Measurements from ENCODE around the gene LMX1B. TPM values are rescaled to one million over a fixed set of nuclear protein-coding genes. Genes with fewer than 3 reads are reported as not detected.

Gene LMX1B
- total RNA-seq, 2 experiments from 2014 or later, result not detected

DNA sequence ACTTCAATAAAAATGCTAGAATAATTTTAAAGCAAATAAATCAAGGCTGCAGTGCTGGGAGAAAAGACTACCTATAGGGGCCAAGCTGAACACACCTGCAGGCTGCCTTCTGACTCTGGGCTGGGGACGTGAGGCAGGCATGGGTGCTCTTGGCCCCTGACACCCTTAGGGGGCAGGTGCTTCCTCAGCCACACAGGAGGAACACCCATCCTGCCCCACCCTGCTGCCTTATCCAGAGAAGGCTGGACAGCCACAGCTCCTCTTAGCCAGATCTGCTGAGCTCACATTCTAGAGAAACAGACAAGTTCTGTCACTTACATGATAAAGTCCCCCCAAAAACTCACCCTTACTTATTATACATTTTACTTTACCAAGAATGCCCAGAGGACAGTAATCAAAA, 6.6 kb upstream of the LMX1B start:
- POLR2A ChIA-PET, result no interaction called here
- Mint-ChIP-seq H3K27ac (no peak overlapping the region), H3K9me3 (ENCODE audit: insufficient read depth) (no peaks in the 10 kb centered on the region), H3K27me3 (ENCODE audit: low read depth) (peaks cover 53% of the 10 kb centered on the region), H3K4me3 (no peak overlapping the region), H3K4me1 (ENCODE audit: low read depth) (peaks cover 9% of the 10 kb centered on the region), H3K36me3 (ENCODE audit: low read depth) (peaks cover 2% of the 10 kb centered on the region)
- CTCF ChIA-PET, result no interaction called here
- DNase-seq (no peak), ATAC-seq (no peak)

DNA sequence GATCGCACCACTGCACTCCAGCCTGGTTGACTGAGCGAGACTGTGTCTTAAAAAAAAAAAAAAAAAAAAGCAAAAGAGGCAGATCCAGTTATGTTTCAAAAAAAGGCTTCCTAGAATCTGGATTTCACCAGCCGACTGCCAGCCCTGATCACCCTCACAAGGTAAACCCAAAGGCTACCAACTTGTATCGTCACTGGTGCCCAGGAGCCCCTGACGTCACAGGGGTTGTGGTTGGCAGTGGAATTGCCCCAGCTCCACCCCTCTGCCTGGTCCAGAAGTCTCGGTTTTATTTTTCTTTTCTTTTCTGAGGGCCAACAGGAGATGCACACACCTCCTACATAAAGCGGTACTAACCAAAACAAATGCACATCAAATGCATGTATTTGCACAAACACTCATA, 6.0 kb upstream of the LMX1B start:
- CTCF ChIA-PET, result interaction anchor here (2.3 kb wide), 1 partner anchor 99 kb away, joined by 8 read pairs; no protein-coding TSS in a partner anchor
- Mint-ChIP-seq H3K4me3 (no peak overlapping the region), H3K4me1 (ENCODE audit: low read depth) (peaks cover 11% of the 10 kb centered on the region), H3K27ac (no peak overlapping the region), H3K9me3 (ENCODE audit: insufficient read depth) (no peaks in the 10 kb centered on the region), H3K27me3 (ENCODE audit: low read depth) (peaks cover 55% of the 10 kb centered on the region), H3K36me3 (ENCODE audit: low read depth) (peaks cover 3% of the 10 kb centered on the region)
- ATAC-seq (no peak), DNase-seq (no peak)
- POLR2A ChIA-PET, result no interaction called here

DNA sequence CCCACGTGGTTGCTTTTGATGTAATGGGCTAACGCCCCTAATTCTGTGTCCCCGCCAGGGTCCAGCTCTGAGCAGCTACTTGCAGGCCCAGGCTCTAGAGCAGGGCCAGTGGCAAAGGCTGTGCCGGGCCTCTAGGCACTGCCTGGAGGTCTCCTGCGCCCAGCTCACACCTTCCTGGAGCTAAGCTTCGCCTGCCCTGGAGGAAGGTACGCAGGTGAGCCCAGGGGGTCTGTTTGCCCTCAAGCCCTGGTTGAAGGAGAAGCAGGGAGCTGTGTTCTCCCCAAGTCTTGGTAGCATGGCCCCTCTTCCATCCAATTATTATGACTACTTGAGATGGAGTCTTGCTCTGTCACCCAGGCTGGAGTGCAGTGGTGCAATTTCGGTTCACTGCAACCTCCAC, 5.2 kb upstream of the LMX1B start:
- Mint-ChIP-seq H3K9me3 (ENCODE audit: insufficient read depth) (no peaks in the 10 kb centered on the region), H3K27ac (no peak overlapping the region), H3K4me3 (no peak overlapping the region), H3K27me3 (ENCODE audit: low read depth) (peaks cover 58% of the 10 kb centered on the region), H3K36me3 (ENCODE audit: low read depth) (peaks cover 3% of the 10 kb centered on the region), H3K4me1 (ENCODE audit: low read depth) (peaks cover 14% of the 10 kb centered on the region)
- ChIA-PET CTCF (interaction anchor here (2.3 kb wide), 1 partner anchor 98 kb away, joined by 8 read pairs; no protein-coding TSS in a partner anchor), POLR2A (no interaction called here)
- ATAC-seq (no peak), DNase-seq (no peak)

DNA sequence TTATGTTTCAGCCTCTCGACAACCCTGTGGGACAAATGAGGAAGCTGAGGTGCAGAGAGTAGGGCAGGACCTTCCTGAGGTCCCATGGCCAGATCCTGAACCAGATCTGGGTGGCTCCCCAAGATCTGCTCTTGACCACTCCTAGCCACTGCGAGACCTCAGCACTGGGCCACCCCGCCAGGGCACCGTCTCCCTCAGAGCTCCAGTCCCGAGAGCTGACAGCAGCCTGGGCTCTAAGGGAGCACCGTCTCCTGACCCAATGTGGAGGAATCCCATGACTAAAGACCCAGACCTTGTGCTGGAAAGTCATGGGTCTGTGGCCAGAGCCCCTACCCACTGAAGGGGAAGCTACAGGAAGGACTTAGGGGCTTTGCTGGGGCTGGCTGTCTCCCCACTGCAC, 4.5 kb upstream of the LMX1B start:
- Mint-ChIP-seq H3K27me3 (ENCODE audit: low read depth) (peaks cover 54% of the 10 kb centered on the region), H3K27ac (no peak overlapping the region), H3K9me3 (ENCODE audit: insufficient read depth) (no peaks in the 10 kb centered on the region), H3K4me3 (no peak overlapping the region), H3K36me3 (ENCODE audit: low read depth) (peaks cover 3% of the 10 kb centered on the region), H3K4me1 (ENCODE audit: low read depth) (peaks cover 14% of the 10 kb centered on the region)
- POLR2A ChIA-PET, result interaction anchor here (0.6 kb wide), 1 partner anchor 118 kb away, joined by 5 read pairs; no protein-coding TSS in a partner anchor
- CTCF ChIA-PET, result interaction anchor here (2.3 kb wide), 1 partner anchor 97 kb away, joined by 8 read pairs; no protein-coding TSS in a partner anchor
- ATAC-seq, result no peak
- no peak for DNase-seq

DNA sequence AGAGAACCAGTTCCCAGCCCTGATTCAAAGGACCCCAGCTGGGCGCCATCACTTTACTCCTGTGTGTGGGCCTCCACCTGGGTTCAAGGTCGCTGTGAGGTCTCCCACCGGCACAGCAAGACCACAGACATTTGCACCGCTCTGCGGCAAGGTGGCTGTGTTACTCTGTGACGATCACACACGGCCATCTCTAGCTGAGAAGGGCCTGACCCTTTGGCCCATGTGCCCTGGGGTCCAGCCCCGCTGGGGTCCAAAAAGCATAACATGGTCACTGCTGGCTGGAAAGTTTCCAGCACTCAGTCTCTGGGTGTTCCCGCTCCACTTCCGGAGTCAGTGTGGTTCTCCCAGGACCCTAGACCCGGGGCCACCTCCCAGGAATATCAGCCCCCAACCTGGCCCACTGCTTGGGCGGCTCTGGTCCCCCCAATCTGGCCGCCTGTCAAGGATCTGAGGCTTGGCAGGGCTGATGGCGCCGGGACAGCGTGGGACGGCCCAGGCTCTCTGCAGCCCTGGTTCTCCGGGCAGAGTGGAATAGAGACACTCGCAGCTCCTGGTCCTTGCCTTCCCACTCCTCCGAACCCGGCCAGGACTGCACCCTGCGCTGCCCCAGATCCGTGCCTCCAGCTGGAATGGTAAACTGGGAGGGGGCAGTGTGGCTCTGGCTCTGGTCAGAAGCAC, 3.9 kb upstream of the LMX1B start:
- ChIA-PET POLR2A (no interaction called here), CTCF (interaction anchor here (2.3 kb wide), 1 partner anchor 97 kb away, joined by 8 read pairs; no protein-coding TSS in a partner anchor)
- Mint-ChIP-seq H3K36me3 (ENCODE audit: low read depth) (peaks cover 7% of the 10 kb centered on the region), H3K9me3 (ENCODE audit: insufficient read depth) (no peaks in the 10 kb centered on the region), H3K27ac (no peak overlapping the region), H3K4me1 (ENCODE audit: low read depth) (peaks cover 19% of the 10 kb centered on the region), H3K4me3 (no peak overlapping the region), H3K27me3 (ENCODE audit: low read depth) (peaks cover 60% of the 10 kb centered on the region)
- no peak for ATAC-seq
- no peak for DNase-seq

DNA sequence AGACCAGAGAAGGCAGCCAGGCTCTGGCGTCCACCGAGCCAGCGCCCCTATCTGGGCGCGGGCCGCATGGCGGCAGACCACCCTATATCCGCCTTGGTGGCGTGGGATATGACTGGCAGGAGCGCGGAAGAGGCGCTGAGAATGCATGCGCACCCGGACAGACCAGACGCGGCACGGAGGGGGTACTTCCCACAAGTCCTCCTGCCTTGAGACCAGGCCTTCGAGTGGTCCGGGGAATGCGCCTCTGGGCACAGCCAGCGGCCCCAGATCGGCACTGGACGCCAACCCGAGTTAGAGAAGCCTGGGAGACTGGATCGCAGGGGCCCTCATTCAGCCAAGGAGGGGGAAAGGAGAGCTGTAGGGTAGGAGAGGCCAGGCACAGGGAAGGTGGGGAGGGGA, 2.5 kb upstream of the LMX1B start:
- no peak for ATAC-seq
- Mint-ChIP-seq H3K27ac (no peak overlapping the region), H3K36me3 (ENCODE audit: low read depth) (peaks cover 7% of the 10 kb centered on the region), H3K4me3 (no peak overlapping the region), H3K27me3 (ENCODE audit: low read depth) (peaks cover 68% of the 10 kb centered on the region), H3K9me3 (ENCODE audit: insufficient read depth) (no peaks in the 10 kb centered on the region), H3K4me1 (ENCODE audit: low read depth) (peaks cover 20% of the 10 kb centered on the region)
- ChIA-PET CTCF (interaction anchor here (1.0 to 2.3 kb wide), 3 partner anchors 79 to 171 kb away, joined by 3 to 8 read pairs (median 5); no protein-coding TSS in a partner anchor), POLR2A (interaction anchor here (0.7 kb wide), 1 partner anchor 176 kb away, joined by 3 read pairs; no protein-coding TSS in a partner anchor)
- no peak for DNase-seq

DNA sequence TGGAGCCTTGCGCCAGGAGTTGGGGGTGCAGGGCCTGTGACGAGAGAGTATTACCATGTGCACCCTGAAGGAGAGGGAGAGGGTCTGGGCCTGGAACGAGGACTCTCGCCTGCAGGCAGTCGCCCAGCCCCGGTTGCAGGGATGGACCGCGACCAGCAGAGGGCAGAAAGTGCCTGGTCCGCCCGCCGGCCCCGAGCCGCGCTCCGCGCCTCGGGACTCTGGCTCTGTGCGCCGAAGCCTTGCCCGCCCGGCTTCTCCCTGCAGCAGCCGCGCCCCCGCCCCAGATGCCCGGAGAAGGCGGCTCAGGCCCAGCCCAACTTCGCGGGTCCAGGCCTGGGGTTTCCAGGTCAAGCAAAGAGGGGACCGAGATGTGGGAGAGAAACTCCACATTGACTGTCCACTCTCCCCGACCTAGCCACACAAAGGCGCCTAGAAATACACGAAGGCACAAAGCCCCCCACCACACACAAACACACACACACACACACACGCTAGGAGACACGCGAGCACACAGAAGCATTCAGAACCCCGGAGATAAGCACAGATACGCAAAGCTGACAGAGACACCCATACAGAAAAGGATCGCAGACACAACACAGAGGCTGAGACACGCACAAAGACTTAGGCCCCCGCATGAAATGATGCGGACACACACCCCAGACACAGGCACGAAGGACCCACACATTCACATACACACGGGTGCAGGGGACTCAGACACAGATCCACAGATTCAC, 2.0 kb upstream of the LMX1B start:
- CTCF ChIA-PET, result interaction anchor here (0.8 to 2.3 kb wide), 4 partner anchors 78 to 170 kb away, joined by 3 to 8 read pairs (median 4); no protein-coding TSS in a partner anchor
- no peak overlapping the region for H3K4me3 Mint-ChIP-seq
- no peak overlapping the region for H3K27ac Mint-ChIP-seq
- POLR2A ChIA-PET, result interaction anchor here (0.7 kb wide), 1 partner anchor 175 kb away, joined by 3 read pairs; no protein-coding TSS in a partner anchor
- H3K9me3 Mint-ChIP-seq (ENCODE audit: insufficient read depth), result no peaks in the 10 kb centered on the region
- H3K27me3 Mint-ChIP-seq (ENCODE audit: low read depth), result peaks cover 67% of the 10 kb centered on the region
- peak; percentile 66 for ATAC-seq
- peak; percentile 77 for DNase-seq
- peaks cover 20% of the 10 kb centered on the region for H3K4me1 Mint-ChIP-seq (ENCODE audit: low read depth)
- peaks cover 7% of the 10 kb centered on the region for H3K36me3 Mint-ChIP-seq (ENCODE audit: low read depth)

DNA sequence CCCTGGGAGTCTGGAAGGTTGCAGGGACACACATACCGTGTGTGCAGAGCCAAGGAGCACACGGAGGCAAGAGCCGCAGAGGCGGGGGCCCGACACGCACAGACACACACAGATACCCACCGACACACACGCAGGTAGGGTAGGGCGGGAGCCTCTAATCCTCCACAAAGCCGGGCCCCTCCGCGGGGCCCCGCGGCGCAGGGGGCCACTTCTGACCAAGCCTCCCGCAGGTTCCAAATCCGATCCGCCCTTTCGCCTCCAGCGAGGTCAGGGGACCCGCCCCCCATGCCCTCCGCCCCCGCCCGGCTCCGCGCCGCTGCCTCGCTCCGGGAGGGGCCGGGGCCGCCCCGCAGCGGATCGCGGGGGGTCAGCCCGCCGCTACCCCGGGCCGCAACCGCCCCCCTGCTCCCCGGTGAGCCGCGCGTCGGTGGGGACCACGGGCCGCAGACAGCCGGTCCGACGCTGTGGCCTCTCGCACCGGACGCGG, 1.4 kb upstream of the LMX1B start:
- no peak overlapping the region for H3K4me3 Mint-ChIP-seq
- no peak for ATAC-seq
- H3K27me3 Mint-ChIP-seq (ENCODE audit: low read depth), result peaks cover 67% of the 10 kb centered on the region
- no peak for DNase-seq
- peaks cover 7% of the 10 kb centered on the region for H3K36me3 Mint-ChIP-seq (ENCODE audit: low read depth)
- ChIA-PET CTCF (interaction anchor here (0.8 to 2.3 kb wide), 2 partner anchors 78 to 170 kb away, joined by 3 to 8 read pairs; no protein-coding TSS in a partner anchor), POLR2A (no interaction called here)
- H3K9me3 Mint-ChIP-seq (ENCODE audit: insufficient read depth), result no peaks in the 10 kb centered on the region
- peaks cover 20% of the 10 kb centered on the region for H3K4me1 Mint-ChIP-seq (ENCODE audit: low read depth)
- no peak overlapping the region for H3K27ac Mint-ChIP-seq

DNA sequence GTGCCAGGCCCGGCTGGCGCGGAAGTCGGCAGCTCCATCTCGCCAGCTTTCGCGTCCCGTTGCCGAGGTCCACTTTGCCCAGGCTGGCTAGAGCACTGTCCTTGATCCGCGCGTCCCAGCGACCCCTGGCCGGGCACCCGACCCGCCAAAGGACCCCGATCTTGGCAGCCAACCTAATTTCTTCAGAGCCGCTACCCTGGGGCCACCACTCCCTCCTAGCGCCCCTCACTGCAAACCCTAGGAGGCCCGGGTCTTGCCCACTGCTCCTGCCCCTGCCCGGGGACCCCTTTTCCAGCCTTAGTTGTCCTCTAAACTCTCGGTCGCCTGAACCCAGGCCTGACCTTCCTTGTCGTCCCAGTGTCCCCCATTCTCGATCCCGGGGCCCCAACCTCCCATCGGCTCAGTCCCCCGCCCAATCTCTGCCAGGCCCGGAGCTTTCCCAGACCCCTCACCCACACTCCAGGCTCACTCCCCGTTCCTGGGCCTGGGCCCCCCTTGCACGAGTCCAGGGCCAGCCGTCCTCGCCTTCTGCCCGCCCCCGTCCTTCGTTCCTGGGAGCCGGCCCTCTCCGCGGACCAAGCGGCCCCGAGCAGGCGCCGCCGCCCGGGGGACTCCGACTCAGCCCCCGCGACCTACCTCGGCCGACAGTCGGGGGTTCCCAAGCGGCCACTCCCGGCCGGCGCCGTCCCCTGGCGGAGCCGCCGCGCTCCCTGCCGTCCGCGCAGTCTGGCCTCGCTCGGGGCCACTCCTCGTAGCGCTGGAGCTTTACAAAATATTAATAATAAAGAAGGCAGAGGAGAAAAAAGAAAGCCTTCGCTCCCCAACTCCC, 701 bp upstream of the LMX1B start:
- Mint-ChIP-seq H3K4me3 (peak overlapping the region; percentile 43), H3K27me3 (ENCODE audit: low read depth) (peaks cover 68% of the 10 kb centered on the region), H3K4me1 (ENCODE audit: low read depth) (peaks cover 20% of the 10 kb centered on the region), H3K9me3 (ENCODE audit: insufficient read depth) (no peaks in the 10 kb centered on the region), H3K36me3 (ENCODE audit: low read depth) (peaks cover 7% of the 10 kb centered on the region), H3K27ac (peak overlapping the region; percentile 60)
- CTCF ChIA-PET, result interaction anchor here (0.8 to 2.3 kb wide), 3 partner anchors 17 to 169 kb away, joined by 3 to 8 read pairs (median 3); no protein-coding TSS in a partner anchor
- POLR2A ChIA-PET, result no interaction called here
- no peak for DNase-seq
- no peak for ATAC-seq

DNA sequence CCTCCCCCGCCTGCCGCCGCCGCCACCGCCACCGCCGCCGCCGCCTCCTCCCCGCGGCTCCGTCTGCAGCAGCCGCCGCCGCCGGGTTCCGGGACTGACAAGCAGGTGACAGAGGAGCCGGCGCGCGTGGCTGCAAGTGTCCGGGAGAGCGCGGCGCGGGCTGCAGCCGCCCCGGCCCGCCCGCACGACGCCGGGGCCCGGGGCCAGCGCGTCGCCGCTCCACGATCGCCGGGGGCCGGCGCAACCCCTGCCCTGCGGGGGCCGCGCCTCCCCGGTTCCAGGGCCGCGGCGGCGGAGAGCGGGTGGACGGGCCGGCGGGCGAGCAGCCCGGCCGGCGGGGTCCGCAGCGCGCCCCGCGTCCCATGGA, 343 bp downstream of the LMX1B start:
- POLR2A ChIA-PET, result no interaction called here
- ATAC-seq, result no peak
- H3K9me3 Mint-ChIP-seq (ENCODE audit: insufficient read depth), result no peaks in the 10 kb centered on the region
- peaks cover 7% of the 10 kb centered on the region for H3K36me3 Mint-ChIP-seq (ENCODE audit: low read depth)
- DNase-seq, result no peak
- CTCF ChIA-PET, result interaction anchor here (0.9 kb wide), 1 partner anchor 16 kb away, joined by 3 read pairs; no protein-coding TSS in a partner anchor
- peaks cover 69% of the 10 kb centered on the region for H3K27me3 Mint-ChIP-seq (ENCODE audit: low read depth)
- H3K4me1 Mint-ChIP-seq (ENCODE audit: low read depth), result peaks cover 20% of the 10 kb centered on the region
- H3K27ac Mint-ChIP-seq, result no peak overlapping the region
- H3K4me3 Mint-ChIP-seq, result no peak overlapping the region

DNA sequence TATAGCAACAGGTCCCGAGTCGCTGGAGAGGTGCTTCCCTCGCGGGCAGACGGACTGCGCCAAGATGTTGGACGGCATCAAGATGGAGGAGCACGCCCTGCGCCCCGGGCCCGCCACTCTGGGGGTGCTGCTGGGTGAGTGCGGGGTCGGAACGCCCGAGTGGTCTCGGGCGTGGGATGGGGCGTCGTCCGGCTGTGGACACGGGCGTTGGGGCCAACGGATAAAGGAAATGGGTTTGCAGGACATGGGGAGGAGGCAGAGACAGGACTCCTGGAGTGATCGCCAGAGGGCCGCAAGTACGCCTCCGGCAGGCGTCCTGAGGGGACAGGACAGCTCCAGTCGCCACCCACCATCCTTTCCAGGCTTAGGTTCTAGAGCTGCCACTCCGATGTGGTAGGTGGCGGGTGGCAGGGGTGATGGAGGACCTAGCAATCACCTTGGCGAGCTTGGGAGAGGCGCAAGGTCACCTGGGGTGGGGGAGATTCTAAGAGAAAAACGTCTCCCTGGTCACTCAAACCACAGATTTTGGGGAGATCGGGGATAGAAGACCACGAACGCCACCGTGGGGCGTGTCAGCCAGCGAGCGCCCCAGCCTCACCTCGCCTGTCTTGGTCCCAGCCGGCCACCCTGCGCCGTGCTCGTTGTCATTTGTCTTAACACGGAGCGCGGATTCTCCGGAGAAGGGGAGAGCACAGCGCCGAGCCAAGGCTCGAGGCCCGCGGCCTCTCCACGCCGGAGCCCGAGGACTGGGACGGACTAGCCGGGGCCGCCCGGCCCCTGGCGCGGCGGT, 922 bp downstream of the LMX1B start:
- peaks cover 20% of the 10 kb centered on the region for H3K4me1 Mint-ChIP-seq (ENCODE audit: low read depth)
- peaks cover 69% of the 10 kb centered on the region for H3K27me3 Mint-ChIP-seq (ENCODE audit: low read depth)
- no peak overlapping the region for H3K27ac Mint-ChIP-seq
- DNase-seq (no peak), ATAC-seq (no peak)
- CTCF ChIA-PET, result no interaction called here
- peak overlapping the region; percentile 45 for H3K4me3 Mint-ChIP-seq
- no peaks in the 10 kb centered on the region for H3K9me3 Mint-ChIP-seq (ENCODE audit: insufficient read depth)
- POLR2A ChIA-PET, result no interaction called here
- peaks cover 7% of the 10 kb centered on the region for H3K36me3 Mint-ChIP-seq (ENCODE audit: low read depth)

Measured in activated CD8-positive, alpha-beta T cell treated with anti-CD3 and anti-CD28 coated beads, Interleukin-2, amount 10 ng/mL, durations not matched to agents 7 days and 5 days (primary cell).